ENCODE data around the gene FHIP1B. TPM values are rescaled to one million over a fixed set of nuclear protein-coding genes. Genes with fewer than 3 reads are reported as not detected.

FHIP1B gene
- total and polyA plus RNA-seq, 10 donors = 14.9 to 77.6 (median 40.7) TPM

DNA sequence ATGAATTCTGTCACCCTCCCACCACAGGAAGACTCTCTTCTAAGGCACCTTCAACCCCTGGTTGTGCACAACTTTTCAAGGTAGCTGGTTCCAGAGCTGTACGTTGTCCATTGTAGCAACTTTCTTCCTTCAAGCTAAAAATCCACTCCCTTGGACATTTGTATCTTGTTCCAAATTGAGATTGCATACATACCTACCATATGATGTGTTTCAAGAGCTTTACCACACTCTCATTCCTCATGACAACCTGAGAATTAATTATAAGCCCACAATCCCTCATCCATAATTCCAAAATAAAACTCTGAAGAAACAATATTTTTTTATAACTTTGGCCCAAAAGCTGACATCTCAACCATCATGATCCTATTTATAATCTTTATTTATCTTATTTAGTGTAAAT lies 32.4 kb downstream of the FHIP1B start:
- 62 to 87% (median 76%) methylated on average over 1 of the region's 1 CpG for WGBS, 5 donors
- peak overlapping the region in 1 of 8 donors; percentile 33 for H3K4me3 ChIP-seq
- peaks cover 0 to 60% (median 4%) of the 10 kb centered on the region in 6 donors for H3K4me1 ChIP-seq
- H3K36me3 ChIP-seq = peaks cover 0 to 26% (median 11%) of the 10 kb centered on the region in 6 donors
- H3K27me3 ChIP-seq (replicated peaks in 1 of 7) = no peaks in the 10 kb centered on the region
- intact Hi-C loops (cut with DNase I; ENCODE audit: low total_unique reads) = no loop called here
- TF ChIP-seq POLR2AphosphoS5 (IDR thresholded peaks at IDR 0.05) = no peak
- TF ChIP-seq POLR2A (IDR thresholded peaks at IDR 0.05) = no peak
- TF ChIP-seq CTCF (IDR thresholded peaks at IDR 0.05 in 8 of 11, conservative IDR thresholded peaks at IDR 0.05 in 3 of 11) = no peak
- peak overlapping the region in 7 of 8 donors; percentile 75 to 94 (median 85) for H3K27ac ChIP-seq
- no peaks in the 10 kb centered on the region for H3K9me3 ChIP-seq
- no peak for DNase-seq

GRCh38 chr11:6201481-6201880 lies 33.0 kb downstream of the FHIP1B start:
- peak overlapping the region; percentile 42 to 94 (median 84) for H3K27ac ChIP-seq

DNA sequence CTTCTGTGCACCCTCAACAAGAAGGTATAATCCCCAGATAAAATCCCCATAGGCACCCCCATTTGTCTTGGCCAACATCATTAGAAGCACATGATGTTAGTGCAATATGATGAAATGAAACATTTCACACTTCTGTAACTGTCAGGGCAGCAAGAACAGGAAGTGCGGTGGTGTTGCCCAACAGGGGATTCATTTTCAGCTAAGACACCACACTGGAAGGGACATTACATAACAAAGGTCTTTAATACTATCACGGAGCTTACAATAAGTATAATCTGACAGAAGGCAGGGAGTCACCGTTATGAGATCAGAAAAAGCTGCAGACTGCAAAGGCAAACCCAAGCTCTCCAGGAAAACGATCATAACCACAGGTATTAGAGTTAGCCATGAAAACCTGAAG lies 33.5 kb downstream of the FHIP1B start:
- Histone ChIP-seq H3K36me3 (peaks cover 0 to 16% (median 6%) of the 10 kb centered on the region in 6 donors), H3K27me3 (replicated peaks in 1 of 7) (no peaks in the 10 kb centered on the region), H3K4me3 (peak overlapping the region in 1 of 8 donors; percentile 33), H3K9me3 (no peaks in the 10 kb centered on the region), H3K4me1 (peaks cover 0 to 60% (median 4%) of the 10 kb centered on the region in 6 donors), H3K27ac (peak overlapping the region; percentile 42 to 94 (median 84))
- TF ChIP-seq POLR2AphosphoS5 (IDR thresholded peaks at IDR 0.05) = peak in 1 of 3 donors; percentile 81
- no peak for TF ChIP-seq POLR2A (IDR thresholded peaks at IDR 0.05)
- intact Hi-C loops (cut with DNase I; ENCODE audit: low total_unique reads) = no loop called here
- DNase-seq = peak; percentile 85
- 44 to 66% (median 56%) methylated on average over 4 of the region's 4 CpGs for WGBS, 5 donors

More at GRCh38 chr11:6201481-6201880, 33.0 kb downstream of the FHIP1B start:
- Histone ChIP-seq H3K4me1 (peaks cover 0 to 60% (median 4%) of the 10 kb centered on the region in 6 donors), H3K36me3 (peaks cover 0 to 21% (median 8%) of the 10 kb centered on the region in 6 donors), H3K9me3 (no peaks in the 10 kb centered on the region), H3K4me3 (peak overlapping the region in 1 of 8 donors; percentile 33), H3K27me3 (replicated peaks in 1 of 7) (no peaks in the 10 kb centered on the region)
- intact Hi-C loops (cut with DNase I; ENCODE audit: low total_unique reads) = no loop called here
- no peak for DNase-seq
- TF ChIP-seq CTCF (IDR thresholded peaks at IDR 0.05 in 8 of 11, conservative IDR thresholded peaks at IDR 0.05 in 3 of 11) = no peak
- TF ChIP-seq POLR2AphosphoS5 (IDR thresholded peaks at IDR 0.05) = no peak
- TF ChIP-seq POLR2A (IDR thresholded peaks at IDR 0.05) = no peak
- 40 to 79% (median 58%) methylated on average over 2 of the region's 2 CpGs for WGBS, 5 donors

GRCh38 chr11:6199174-6199810 lies 35.1 kb downstream of the FHIP1B start, which contains the start of gene OR52W1:
TSS of gene OR52W1 (plus strand) at chr11:6199224. CDS start at chr11:6199224, 0 bp downstream.
- Histone ChIP-seq H3K36me3 (no peaks in the 10 kb centered on the region), H3K4me3 (no peak within 1 kb of the TSS), H3K4me1 (peaks cover 0 to 46% (median 4%) of the 10 kb centered on the region in 6 donors), H3K27ac (peak within 1 kb of the TSS in 3 of 8 donors; percentile 85 to 94 (median 92)), H3K27me3 (replicated peaks in 1 of 7) (no peaks in the 10 kb centered on the region), H3K9me3 (no peaks in the 10 kb centered on the region)
- 94 to 100% (median 99%) methylated on average over 4 to 5 of the region's 5 CpGs for WGBS, 5 donors
- DNase-seq = peak; percentile 71
- TF ChIP-seq POLR2AphosphoS5 (IDR thresholded peaks at IDR 0.05) (no peak), POLR2A (IDR thresholded peaks at IDR 0.05) (no peak), CTCF (IDR thresholded peaks at IDR 0.05 in 8 of 11, conservative IDR thresholded peaks at IDR 0.05 in 3 of 11) (no peak)
- intact Hi-C loops (cut with DNase I; ENCODE audit: low total_unique reads) = no loop called here

Data from spleen (tissue), 11 donors.